Prostate gland (tissue), 1 donor: ENCODE measurements around the gene SPARC.

ENCODE experiments used
- POLR2A ChIP-seq: fragments of 450-650 bp; IDR thresholded peaks from one replicate; pipeline ENCODE4 v1.6.1; 2016; ENCODE audit warnings: antibody characterized with exemption, mild to moderate bottlenecking
- POLR2AphosphoS5 ChIP-seq: sonication (generic); formaldehyde crosslinking; IDR thresholded peaks from one replicate; pipeline ENCODE4 v1.6.1; 2017; ENCODE audit warnings: antibody characterized with exemption

GRCh38 chr5:151617841-151618710 lies 68.6 kb downstream of the SPARC start:
- TF ChIP-seq POLR2AphosphoS5 (no peak), POLR2A (no peak)
